SKM-1 (cell line): ENCODE data around the gene DCC.

Source experiments
- DNase-seq: peaks from one replicate; lab custom pipeline; 2025; ENCODE audit not compliant: unreplicated experiment; lab: John Stamatoyannopoulos, UW

The DCC gene

DNA sequence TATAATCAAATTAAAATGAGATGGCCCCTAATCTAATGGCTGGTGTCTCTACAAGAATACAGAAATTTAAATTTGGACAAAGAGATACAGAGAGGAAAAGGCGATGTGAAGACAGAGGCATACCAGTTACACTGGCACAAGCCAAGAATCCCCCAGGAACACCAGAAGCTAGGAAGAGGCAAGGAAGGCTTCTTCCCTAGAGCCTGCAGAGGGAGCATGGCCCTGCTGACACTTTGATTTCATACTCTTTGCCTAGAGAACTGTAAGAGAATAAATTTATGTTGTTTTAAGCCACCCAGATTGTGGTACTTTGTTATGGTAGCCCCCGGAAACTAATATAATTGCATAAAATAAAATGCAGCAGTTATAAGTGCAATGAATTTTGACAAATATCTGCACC lies 1213.0 kb downstream of the DCC start:
- DNase-seq, result no peak

- DNase-seq, result no peak
These were observed 1216.5 kb downstream of the DCC start for GRCh38 chr18:53556450-53556849.

- no peak for DNase-seq
These were observed 1220.5 kb downstream of the DCC start for GRCh38 chr18:53560546-53560945.

DNA sequence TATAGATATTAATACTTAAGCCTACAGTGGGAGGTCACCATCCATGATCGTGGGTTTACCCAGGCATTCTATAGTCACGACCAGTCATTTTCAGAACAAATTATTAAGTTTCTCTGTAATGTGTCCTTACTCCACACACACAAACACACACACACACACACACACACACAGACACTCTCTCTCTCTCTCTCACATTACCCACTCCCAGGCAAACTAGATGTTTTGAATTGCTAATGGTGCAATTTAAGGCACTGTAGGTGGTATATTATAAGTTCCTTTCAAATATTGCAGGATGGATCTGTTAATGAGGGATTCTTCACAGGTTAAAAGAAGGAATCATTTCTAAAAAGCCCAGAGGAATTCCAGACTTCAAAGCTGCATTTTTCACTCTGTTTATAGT lies 1226.6 kb downstream of the DCC start:
- no peak for DNase-seq

DNA sequence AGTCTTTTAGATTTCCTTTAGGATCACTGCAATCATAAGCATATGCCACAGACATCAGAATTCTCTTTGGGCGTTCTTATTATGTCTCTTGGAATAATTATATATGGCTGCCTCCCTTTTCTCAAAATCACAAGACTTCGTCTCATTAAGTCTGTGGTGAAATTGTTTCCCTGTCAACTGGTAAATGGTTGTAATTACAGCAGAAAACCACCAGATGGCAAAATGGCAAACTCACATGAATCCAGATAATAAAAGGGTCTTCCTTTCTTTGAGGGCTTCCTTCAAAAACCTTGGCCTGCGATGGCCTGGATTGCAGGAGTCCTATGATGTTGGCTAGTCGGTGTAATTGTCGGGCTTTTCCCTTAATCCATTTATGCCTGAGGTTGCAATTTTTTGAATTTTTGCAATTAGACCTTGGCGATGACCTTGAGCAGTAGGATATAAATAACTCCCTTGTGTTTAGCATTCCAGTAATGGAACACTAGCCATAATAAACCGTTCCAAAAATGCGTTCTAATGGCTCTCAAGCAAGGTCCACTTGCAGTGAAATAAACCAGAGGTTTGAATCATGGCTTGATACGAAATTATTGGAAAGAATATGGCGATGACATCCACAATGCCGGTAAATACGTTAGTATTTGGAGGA lies 1228.1 kb downstream of the DCC start:
- DNase-seq, result no peak
